Right lobe of liver (tissue), 6 donors: ENCODE measurements around the gene ATXN1L. TPM values are rescaled to one million over a fixed set of nuclear protein-coding genes. Genes with fewer than 3 reads are reported as not detected.

Experiments used
- ATAC-seq, 4 donors: fragments of 200-7000 bp; cut with Tn5 transposase; one replicate each; pipeline ENCODE4 v1.9.1; 2020; ENCODE audit warnings: mild to moderate bottlenecking in 4 of 4, moderate library complexity in 4 of 4
- DNase-seq, 3 donors: peaks; one replicate each; pipeline ENCODE4 v3.0.0-alpha.2; 2020
- H3K27ac ChIP-seq, 3 donors: fragments of 200-600 bp; one replicate each; pipeline ENCODE4 v1.8.0; 2022
- H3K27me3 ChIP-seq, 2 donors: fragments of 200-600 bp; one replicate each; pipeline ENCODE4 v1.8.0; 2022
- H3K36me3 ChIP-seq, 4 donors: fragments of 200-600 bp; sonication (generic) in 1 of 4; one replicate each; pipeline versions ENCODE4 v1.5.1 to v1.8.0; 2017 to 2022; ENCODE audit warnings: control low read depth in 1 of 4
- H3K4me1 ChIP-seq, 4 donors: fragments of 200-600 bp; sonication (generic) in 1 of 4; one replicate each; pipeline versions ENCODE4 v1.5.1 to v1.8.0; 2017 to 2022; ENCODE audit warnings: control low read depth in 1 of 4
- H3K4me3 ChIP-seq, 3 donors: fragments of 200-600 bp; one replicate each; pipeline ENCODE4 v1.8.0; 2022
- H3K9me3 ChIP-seq, 4 donors: fragments of 200-600 bp; sonication (generic) in 1 of 4; one replicate each; pipeline versions ENCODE4 v1.5.1 to v1.8.0; 2017 to 2022; ENCODE audit warnings: control low read depth in 1 of 4
- CTCF ChIP-seq, 4 donors: fragments of 200-600 bp in 3 of 4; fragments of 450-650 bp in 1 of 4; IDR thresholded peaks; one replicate each; pipeline versions ENCODE4 v1.5.1 to v1.8.0; 2016 to 2022; ENCODE audit warnings: antibody characterized with exemption in 4 of 4, mild to moderate bottlenecking in 2 of 4
- POLR2A ChIP-seq: fragments of 450-650 bp; IDR thresholded peaks from one replicate; pipeline ENCODE4 v1.6.1; 2017; ENCODE audit warnings: antibody characterized with exemption, mild to moderate bottlenecking
- WGBS: methylation state at CpG from one replicate; pipeline ENCODE4 v1.1.6; 2018; ENCODE audit warnings: low coverage, low lambda C conversion rate; ENCODE audit not compliant: insufficient coverage; ENCODE audit errors: missing lambda C conversion rate; 5-methylcytosine and 5-hydroxymethylcytosine counted together
- intact Hi-C, 2 donors: fragments of 100-400 bp; cut with DNase I; formaldehyde crosslinking; loops; one replicate each; pipeline versions ENCODE4 v1.11.2 to v1.14.1; 2022
- total RNA-seq, 6 experiments: library from RNA; depleted of rRNA in 2 of 6; stranded (reverse); fragments of >200 nt in 2 of 6; fragmentation: NEBNext Ultra II Directional in 3 of 6; extraction: Animal tissue kit (Norgen Biotek cat#: 25700) in 3 of 6; gene quantifications; one replicate each; pipeline versions ENCODE4 v1.1.0 to v1.2.4, GENCODE V29; 2016 to 2023
- donor health status: DM: no; HTN: yes; CAD: no.
- donor health status: DM: no; HTN: no; CAD: no.
- donor health status: DM: no; HTN: no; CAD: no.
- donor health status: DM: no; HTN: yes; CAD: no.
- donor health status: DM: no; HTN: yes; CAD: no.

ATXN1L gene
- total RNA-seq, 6 experiments from 2014 or later: 9.2 to 11.9 (median 10.3) TPM

- Histone ChIP-seq H3K4me3 (no peak overlapping the region), H3K36me3 (peaks cover 0 to 3% (median 0%) of the 10 kb centered on the region in 4 donors), H3K4me1 (peaks cover 0 to 9% (median 0%) of the 10 kb centered on the region in 4 donors), H3K27ac (no peak overlapping the region), H3K27me3 (no peaks in the 10 kb centered on the region), H3K9me3 (no peaks in the 10 kb centered on the region)
- no peak for DNase-seq
- TF ChIP-seq CTCF (IDR thresholded peaks at IDR 0.05) (no peak), POLR2A (no peak)
- peak in 1 of 4 donors; percentile 23 for ATAC-seq
- whole genome bisulfite sequencing: 27% methylated on average over 4 of the region's 4 CpGs
- intact Hi-C loops: no loop called here
Observed at GRCh38 chr16:71885261-71885650, 39.5 kb downstream of the ATXN1L start.

GRCh38 chr16:71889147-71889546, 43.4 kb downstream of the ATXN1L start:
- H3K36me3 ChIP-seq: no peaks in the 10 kb centered on the region
- peaks cover 0 to 4% (median 0%) of the 10 kb centered on the region in 4 donors for H3K4me1 ChIP-seq
- WGBS: 85% methylated on average over 3 of the region's 3 CpGs
- no peak for DNase-seq
- TF ChIP-seq CTCF (IDR thresholded peaks at IDR 0.05): no peak
- no peak for TF ChIP-seq POLR2A
- ATAC-seq: no peak
- intact Hi-C loops: no loop called here
- no peak overlapping the region for H3K4me3 ChIP-seq
- H3K9me3 ChIP-seq: no peaks in the 10 kb centered on the region
- H3K27ac ChIP-seq: no peak overlapping the region
- no peaks in the 10 kb centered on the region for H3K27me3 ChIP-seq

GRCh38 chr16:71893888-71894228, 48.1 kb downstream of the ATXN1L start:
- H3K36me3 ChIP-seq: no peaks in the 10 kb centered on the region
- intact Hi-C loops: no loop called here

GRCh38 chr16:71894229-71894920, 48.6 kb downstream of the ATXN1L start:
- Histone ChIP-seq H3K36me3 (no peaks in the 10 kb centered on the region), H3K4me3 (peak overlapping the region; percentile 86 to 94 (median 88)), H3K4me1 (peaks cover 0 to 15% (median 6%) of the 10 kb centered on the region in 4 donors), H3K27me3 (no peaks in the 10 kb centered on the region), H3K27ac (peak overlapping the region; percentile 94 to 99 (median 94)), H3K9me3 (no peaks in the 10 kb centered on the region)
- ATAC-seq (peak; percentile 21 to 37 (median 28)), DNase-seq (peak; percentile 53 to 68 (median 65))
- WGBS: 0% methylated on average over 30 of the region's 31 CpGs
- intact Hi-C loops: no loop called here
- peak in 1 of 4 donors; percentile 25 for TF ChIP-seq CTCF (IDR thresholded peaks at IDR 0.05)
- no peak for TF ChIP-seq POLR2A

More at GRCh38 chr16:71893888-71894228, 48.1 kb downstream of the ATXN1L start:
- no peak for DNase-seq
- ATAC-seq: no peak
- Histone ChIP-seq H3K27me3 (no peaks in the 10 kb centered on the region), H3K9me3 (no peaks in the 10 kb centered on the region), H3K4me3 (peak overlapping the region; percentile 86 to 94 (median 88)), H3K4me1 (peaks cover 0 to 12% (median 5%) of the 10 kb centered on the region in 4 donors), H3K27ac (peak overlapping the region; percentile 94 to 99 (median 94))
- TF ChIP-seq CTCF (IDR thresholded peaks at IDR 0.05): no peak
- no peak for TF ChIP-seq POLR2A
- 28% methylated on average over 7 of the region's 7 CpGs for WGBS
